Ascending aorta (tissue), 2 donors: ENCODE data around the gene CCDC183. TPM values are rescaled to one million over a fixed set of nuclear protein-coding genes. Genes with fewer than 3 reads are reported as not detected.

Experiments
- DNase-seq, 2 donors: peaks; one replicate each; pipeline ENCODE4 v3.0.0-alpha.2; 2019; ENCODE audit warnings: low spot score in 2 of 2
- H3K27ac ChIP-seq, 2 donors: fragments of 200-600 bp; sonication (generic); one replicate each; pipeline ENCODE4 v1.5.1; 2016 to 2017; ENCODE audit warnings: mild to moderate bottlenecking in 1 of 2
- H3K27me3 ChIP-seq: fragments of 200-600 bp; sonication (generic); one replicate; pipeline ENCODE4 v1.5.1; 2017
- H3K36me3 ChIP-seq, 2 donors: fragments of 200-600 bp; sonication (generic); one replicate each; pipeline ENCODE4 v1.5.1; 2016
- H3K4me1 ChIP-seq, 2 donors: fragments of 200-600 bp; sonication (generic); one replicate each; pipeline ENCODE4 v1.5.1; 2016 to 2017; ENCODE audit warnings: mild to moderate bottlenecking in 1 of 2
- H3K4me3 ChIP-seq, 2 donors: fragments of 200-600 bp; sonication (generic); one replicate each; pipeline ENCODE4 v1.5.1; 2016 to 2017; ENCODE audit warnings: mild to moderate bottlenecking in 1 of 2
- H3K9me3 ChIP-seq, 2 donors: fragments of 200-600 bp; sonication (generic); one replicate each; pipeline ENCODE4 v1.5.1; 2016
- intact Hi-C: fragments of 100-400 bp; cut with DNase I; formaldehyde crosslinking; loops from one replicate; pipeline ENCODE4 v1.15.1; 2023
- total RNA-seq: library from RNA; depleted of rRNA; stranded (reverse); fragments of >200 nt; gene quantifications from one replicate; pipeline ENCODE4 v1.1.0, GENCODE V29; 2016
- TF ChIP-seq, protein P1 (sequence below), 3 experiments: fragments of 200-600 bp in 2 of 3; fragments of 450-650 bp in 1 of 3; sonication (generic) in 2 of 3; IDR thresholded peaks; one replicate each; pipeline ENCODE4 v1.5.1; 2016 to 2019; ENCODE audit warnings: antibody characterized with exemption in 3 of 3, mild to moderate bottlenecking in 1 of 3, moderate library complexity in 1 of 3

Gene CCDC183
- total RNA-seq, 1 donor from 2014 or later, result not detected

DNA sequence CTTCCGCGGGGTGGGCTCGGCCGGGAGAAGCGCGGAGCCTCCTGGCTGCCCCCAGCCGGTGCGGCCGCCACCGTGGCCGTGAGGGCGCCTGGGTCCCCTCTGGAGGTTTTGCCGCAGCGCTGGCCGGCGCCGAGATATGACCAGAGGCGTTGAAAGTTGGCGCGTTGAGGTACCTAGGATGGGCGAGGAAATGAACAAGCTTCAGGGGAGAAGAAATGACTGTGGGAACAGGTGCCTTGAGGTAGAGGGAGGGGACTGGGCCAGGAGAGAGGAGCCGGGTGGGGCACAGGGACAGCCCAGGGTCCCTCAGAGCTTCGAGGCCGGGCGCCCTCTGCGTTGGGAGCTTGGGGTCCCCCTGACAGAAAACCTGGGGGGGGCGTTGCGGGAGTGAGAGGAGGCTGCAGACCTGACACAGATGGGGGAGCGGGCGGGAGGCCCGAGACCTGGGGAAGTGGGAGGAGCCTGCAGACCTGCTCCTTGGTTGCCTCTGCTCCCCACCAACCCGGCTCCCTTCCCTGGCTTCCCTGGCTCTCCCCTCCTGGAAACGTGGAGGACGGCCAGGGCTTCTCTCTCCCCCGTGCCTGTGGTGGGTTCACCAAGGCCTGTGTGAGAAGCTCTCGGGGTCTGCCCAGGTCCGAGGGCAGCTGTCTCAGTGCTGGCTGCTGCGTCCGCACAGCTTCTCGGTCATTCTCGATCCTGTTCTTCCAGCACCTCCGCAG is 25.8 kb downstream of the CCDC183 start:
- H3K27ac ChIP-seq, result no peak overlapping the region
- H3K36me3 ChIP-seq, result peaks cover 30 to 40% of the 10 kb centered on the region in 2 donors
- H3K9me3 ChIP-seq, result no peaks in the 10 kb centered on the region
- intact Hi-C loops, result no loop called here
- TF ChIP-seq, protein P1, sequence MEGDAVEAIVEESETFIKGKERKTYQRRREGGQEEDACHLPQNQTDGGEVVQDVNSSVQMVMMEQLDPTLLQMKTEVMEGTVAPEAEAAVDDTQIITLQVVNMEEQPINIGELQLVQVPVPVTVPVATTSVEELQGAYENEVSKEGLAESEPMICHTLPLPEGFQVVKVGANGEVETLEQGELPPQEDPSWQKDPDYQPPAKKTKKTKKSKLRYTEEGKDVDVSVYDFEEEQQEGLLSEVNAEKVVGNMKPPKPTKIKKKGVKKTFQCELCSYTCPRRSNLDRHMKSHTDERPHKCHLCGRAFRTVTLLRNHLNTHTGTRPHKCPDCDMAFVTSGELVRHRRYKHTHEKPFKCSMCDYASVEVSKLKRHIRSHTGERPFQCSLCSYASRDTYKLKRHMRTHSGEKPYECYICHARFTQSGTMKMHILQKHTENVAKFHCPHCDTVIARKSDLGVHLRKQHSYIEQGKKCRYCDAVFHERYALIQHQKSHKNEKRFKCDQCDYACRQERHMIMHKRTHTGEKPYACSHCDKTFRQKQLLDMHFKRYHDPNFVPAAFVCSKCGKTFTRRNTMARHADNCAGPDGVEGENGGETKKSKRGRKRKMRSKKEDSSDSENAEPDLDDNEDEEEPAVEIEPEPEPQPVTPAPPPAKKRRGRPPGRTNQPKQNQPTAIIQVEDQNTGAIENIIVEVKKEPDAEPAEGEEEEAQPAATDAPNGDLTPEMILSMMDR (IDR thresholded peaks at IDR 0.05), result no peak
- no peaks in the 10 kb centered on the region for H3K27me3 ChIP-seq
- H3K4me1 ChIP-seq, result peaks cover 0 to 8% of the 10 kb centered on the region in 2 donors
- DNase-seq, result no peak
- H3K4me3 ChIP-seq, result peak overlapping the region in 1 of 2 donors; percentile 51

DNA sequence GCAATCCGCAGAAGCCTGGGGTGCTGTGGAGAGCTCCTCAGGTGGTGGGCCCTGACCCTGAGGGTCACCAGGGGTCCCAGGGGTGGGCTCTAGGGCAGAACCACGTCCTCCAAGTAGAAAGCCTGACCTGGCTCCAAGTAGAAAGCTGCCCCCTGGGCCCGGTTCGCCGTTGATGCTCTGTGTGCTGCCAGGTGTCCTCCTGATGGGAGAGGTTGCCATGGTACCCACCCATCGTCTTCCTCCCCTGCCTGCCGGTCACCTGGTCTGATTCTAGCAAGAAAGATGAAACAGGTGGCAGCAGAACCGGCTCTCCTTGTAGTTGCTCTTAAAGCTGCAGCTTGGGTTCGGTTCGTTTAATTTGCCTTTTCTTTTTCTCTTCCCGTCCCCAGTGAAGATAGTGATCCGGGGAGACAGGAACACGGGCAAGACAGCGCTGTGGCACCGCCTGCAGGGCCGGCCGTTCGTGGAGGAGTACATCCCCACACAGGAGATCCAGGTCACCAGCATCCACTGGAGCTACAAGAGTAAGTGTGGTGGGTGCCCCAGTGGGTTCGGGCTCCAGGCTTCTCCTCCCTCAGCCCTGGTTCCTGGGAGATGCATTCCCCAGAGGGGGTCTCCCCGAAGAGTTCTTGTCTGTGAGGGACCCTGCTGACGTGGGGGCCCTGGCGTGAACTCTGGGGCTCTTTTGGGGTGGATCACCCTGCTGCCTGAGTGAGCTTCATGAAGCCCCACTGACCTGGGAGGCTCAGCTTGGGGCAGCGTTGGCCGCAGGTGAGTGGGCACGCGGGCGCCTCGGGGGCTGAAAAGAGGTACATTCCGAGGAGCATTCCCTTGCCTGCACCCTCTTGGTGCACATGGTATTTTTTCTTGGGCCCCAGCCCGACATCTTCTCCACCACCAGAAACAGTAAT is 27.3 kb downstream of the CCDC183 start:
- Histone ChIP-seq H3K9me3 (no peaks in the 10 kb centered on the region), H3K4me1 (peaks cover 0 to 8% of the 10 kb centered on the region in 2 donors), H3K36me3 (peaks cover 30 to 46% of the 10 kb centered on the region in 2 donors), H3K27me3 (no peaks in the 10 kb centered on the region), H3K4me3 (no peak overlapping the region), H3K27ac (no peak overlapping the region)
- intact Hi-C loops, result no loop called here
- TF ChIP-seq, protein P1 (IDR thresholded peaks at IDR 0.05), result no peak
- DNase-seq, result no peak

DNA sequence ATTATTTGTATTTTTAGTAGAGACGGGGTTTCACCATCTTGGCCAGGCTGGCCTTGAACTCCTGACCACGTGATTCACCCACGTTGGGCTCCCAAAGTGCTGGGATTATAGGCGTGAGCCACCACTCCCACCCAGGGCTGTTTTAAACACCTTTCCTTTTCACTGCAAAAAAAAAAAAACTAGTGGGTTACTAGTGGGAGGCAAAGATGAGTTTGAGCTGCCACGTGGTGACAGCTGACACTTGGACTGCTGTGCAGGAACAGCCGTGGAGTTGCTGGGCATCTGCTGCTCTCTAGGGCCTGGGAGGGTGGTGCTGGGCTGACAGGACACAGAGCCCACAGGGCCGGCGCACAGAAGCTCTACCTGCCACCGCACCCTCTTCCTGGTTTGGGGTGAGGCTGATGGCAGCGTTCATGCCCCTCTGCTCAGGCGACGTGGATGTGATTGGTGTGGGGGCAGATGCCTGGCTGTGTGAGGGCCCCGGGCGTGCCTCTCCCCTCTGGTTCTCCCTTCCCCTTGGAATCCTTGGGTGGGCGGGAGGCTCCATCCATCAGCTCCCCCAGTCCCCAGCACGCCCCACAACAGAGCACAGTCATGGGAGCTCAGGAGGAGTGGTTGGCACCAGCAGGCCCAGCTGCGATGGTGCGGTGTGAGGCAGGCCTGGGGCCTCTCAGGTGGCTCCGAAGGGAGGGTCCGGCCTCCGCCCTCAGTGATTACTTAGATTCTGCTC is 28.5 kb downstream of the CCDC183 start:
- peaks cover 43 to 55% of the 10 kb centered on the region in 2 donors for H3K36me3 ChIP-seq

DNA sequence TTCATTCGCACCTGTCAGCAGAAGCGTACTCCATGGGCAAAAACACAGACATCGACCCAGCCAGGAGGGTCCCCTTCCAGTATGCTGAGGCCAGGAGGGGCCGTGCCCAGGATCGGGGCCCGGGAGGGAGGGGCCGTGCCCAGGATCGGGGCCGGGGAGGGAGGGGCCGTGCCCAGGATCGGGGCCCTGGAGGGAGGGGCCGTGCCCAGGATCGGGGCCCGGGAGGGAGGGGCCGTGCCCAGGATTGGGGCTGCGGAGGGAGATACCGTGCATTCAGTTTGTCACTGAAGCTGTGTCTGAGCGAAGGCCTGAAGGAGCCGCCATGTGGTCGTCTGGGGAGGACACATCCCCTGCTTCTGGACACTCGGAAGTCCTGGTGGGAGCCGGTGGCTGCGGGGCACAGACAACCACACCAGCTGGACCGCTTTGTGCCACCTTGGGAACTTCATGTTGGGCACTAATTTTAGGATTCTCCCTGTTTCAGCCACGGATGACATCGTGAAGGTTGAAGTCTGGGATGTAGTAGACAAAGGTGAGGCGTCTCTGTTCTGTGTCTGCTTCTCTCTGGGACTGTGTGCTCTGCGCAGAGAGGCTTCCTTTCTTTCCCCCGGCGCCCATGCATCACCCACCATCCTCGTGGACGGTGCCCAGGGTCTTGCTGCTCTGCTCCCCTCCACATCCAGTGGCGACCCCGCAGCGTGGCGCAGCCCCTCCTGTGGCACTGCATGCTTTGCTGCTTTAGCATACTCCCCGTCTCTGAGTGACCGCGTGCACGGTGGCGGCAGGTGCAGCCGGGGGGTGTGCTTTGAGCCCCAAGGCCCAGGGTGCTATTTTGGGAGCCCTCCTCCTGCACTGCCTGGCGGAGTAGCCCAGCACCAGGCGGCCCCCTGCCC is 29.4 kb downstream of the CCDC183 start:
- TF ChIP-seq, protein P1 (IDR thresholded peaks at IDR 0.05), result no peak
- Histone ChIP-seq H3K27me3 (no peaks in the 10 kb centered on the region), H3K9me3 (no peaks in the 10 kb centered on the region), H3K4me1 (peaks cover 0 to 8% of the 10 kb centered on the region in 2 donors), H3K36me3 (peaks cover 51 to 64% of the 10 kb centered on the region in 2 donors), H3K27ac (no peak overlapping the region), H3K4me3 (no peak overlapping the region)
- intact Hi-C loops, result no loop called here
- DNase-seq, result no peak

More for the DNA sequence above, 28.5 kb downstream of the CCDC183 start:
- Histone ChIP-seq H3K4me3 (no peak overlapping the region), H3K9me3 (no peaks in the 10 kb centered on the region), H3K27ac (no peak overlapping the region), H3K4me1 (peaks cover 0 to 8% of the 10 kb centered on the region in 2 donors), H3K27me3 (no peaks in the 10 kb centered on the region)
- TF ChIP-seq, protein P1 (IDR thresholded peaks at IDR 0.05), result no peak
- intact Hi-C loops, result no loop called here
- no peak for DNase-seq

- Histone ChIP-seq H3K27ac (no peak overlapping the region), H3K4me1 (peaks cover 0 to 4% of the 10 kb centered on the region in 2 donors), H3K4me3 (no peak overlapping the region), H3K27me3 (no peaks in the 10 kb centered on the region), H3K36me3 (peaks cover 58 to 70% of the 10 kb centered on the region in 2 donors), H3K9me3 (no peaks in the 10 kb centered on the region)
- intact Hi-C loops, result no loop called here
- TF ChIP-seq, protein P1 (IDR thresholded peaks at IDR 0.05), result no peak
- no peak for DNase-seq
Measured at GRCh38 chr9:136826188-136826541, 30.0 kb downstream of the CCDC183 start.
